ENCODE data around the gene TULP4. TPM values are rescaled to one million over a fixed set of nuclear protein-coding genes. Genes with fewer than 3 reads are reported as not detected.
"Not testable (repeated sequence)": the region's sequence is repeated elsewhere in the genome, so short reads cannot be mapped to it uniquely, and the experiment has no call there.

The TULP4 gene
- total RNA-seq, 1 experiment from 2014 or later, result 27.8 TPM

DNA sequence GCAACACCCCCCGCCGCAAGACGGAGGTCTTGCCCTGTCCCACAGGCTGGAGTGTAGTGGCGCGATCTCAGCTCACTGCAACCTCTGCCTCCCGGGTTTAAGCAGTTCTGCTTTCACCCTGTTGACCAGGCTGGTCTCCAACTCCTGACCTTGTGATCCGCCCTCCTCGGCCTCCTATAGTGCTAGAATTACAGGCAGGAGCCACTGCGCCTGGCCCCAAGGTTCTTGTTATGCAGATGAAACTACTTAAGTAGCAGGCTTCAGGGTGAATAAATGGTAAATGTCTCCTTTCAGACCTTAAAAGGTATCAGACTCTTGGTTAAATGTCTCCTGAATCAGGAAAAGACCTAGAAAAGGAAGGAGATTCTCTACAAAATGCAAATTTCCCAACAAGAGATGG lies 152.2 kb downstream of the TULP4 start:
- no peak for DNase-seq (ENCODE audit: low read depth)

- no peak for DNase-seq (ENCODE audit: low read depth)
Measured at GRCh38 chr6:158465257-158465656, 153.0 kb downstream of the TULP4 start.

DNA sequence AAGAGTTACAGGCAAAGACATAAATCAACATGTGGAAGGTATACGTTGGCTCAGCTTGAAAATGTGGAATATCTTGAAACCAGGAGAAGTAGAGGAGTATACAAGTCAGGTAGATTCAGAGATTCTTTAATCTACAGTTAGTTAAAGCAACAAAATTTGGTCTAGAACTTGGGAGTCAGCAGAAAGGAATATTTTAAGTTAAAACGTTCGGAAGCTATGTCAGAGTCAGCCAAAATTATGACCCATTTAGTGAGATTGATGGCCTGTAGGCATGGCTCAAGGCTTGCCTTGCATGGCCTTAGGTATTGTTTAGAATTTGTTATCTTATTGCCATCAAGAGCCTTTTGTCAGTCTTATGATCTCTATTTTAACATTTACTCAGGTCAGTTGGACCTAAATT lies 153.5 kb downstream of the TULP4 start:
- no peak for DNase-seq (ENCODE audit: low read depth)

DNA sequence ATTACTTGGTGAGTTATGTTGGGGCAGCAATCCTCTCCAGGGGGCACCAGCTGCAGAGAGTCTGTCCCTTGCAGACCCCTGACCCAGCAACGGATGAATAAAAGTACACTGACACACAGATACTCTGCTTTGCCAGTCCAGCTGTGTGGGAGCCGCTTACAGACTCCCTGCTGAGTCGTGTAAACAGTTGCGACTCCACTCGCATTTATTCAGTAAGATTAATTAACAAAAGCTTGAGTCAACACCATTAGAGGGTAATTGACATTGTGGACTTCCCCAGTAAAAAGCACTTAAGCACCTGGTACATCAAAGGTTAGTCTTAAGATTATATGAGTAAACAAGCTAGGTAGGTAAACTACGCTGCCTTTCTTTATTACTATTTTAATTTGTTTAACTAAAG lies 155.7 kb downstream of the TULP4 start:
- DNase-seq (ENCODE audit: low read depth), result no peak

DNA sequence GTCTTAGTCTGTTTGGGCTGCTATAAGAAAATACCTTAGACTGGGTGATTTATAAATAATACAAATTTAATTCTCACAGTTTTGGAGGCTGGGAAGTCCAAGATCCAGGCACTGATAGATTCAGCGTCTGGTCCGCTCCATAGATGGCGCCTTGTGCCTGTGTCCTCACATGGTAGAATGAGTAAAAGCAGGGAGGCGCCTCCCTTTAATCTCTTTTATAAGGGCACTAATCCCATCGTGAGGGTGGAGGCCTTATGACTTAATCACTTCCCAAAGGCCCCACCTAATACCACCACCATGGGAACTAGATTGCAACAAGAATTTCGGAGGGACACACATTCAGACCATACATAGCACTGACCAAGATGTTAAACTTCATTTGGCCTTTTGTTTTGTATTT lies 156.4 kb downstream of the TULP4 start:
- peak; percentile 42 for DNase-seq (ENCODE audit: low read depth)

GRCh38 chr6:158470023-158470422 lies 157.8 kb downstream of the TULP4 start:
- DNase-seq (ENCODE audit: low read depth), result not testable (repeated sequence)

- no peak for DNase-seq (ENCODE audit: low read depth)
Measured at GRCh38 chr6:158471339-158471738, 159.1 kb downstream of the TULP4 start.

GRCh38 chr6:158472447-158472846 lies 160.2 kb downstream of the TULP4 start:
- DNase-seq (ENCODE audit: low read depth), result no peak

DNA sequence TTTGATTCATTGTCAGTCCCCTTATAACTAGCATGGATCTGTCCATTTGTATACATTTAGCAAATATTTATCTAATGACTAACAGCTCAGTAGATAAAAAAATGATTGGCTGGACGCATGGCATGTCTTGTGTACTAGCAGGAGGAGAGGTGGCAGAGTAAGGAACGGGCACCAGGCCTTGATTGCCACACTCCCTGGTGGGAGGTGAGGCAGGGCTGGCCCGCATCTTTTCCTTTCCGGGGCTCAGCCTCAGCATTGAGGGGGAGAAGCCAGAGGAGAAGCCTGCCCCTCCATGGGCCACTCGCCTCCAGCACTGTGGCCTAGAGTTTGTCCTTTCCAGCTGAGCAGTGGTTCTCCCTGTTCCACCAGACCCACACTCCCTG lies 162.7 kb downstream of the TULP4 start:
- peak; percentile 53 for DNase-seq (ENCODE audit: low read depth)

DNA sequence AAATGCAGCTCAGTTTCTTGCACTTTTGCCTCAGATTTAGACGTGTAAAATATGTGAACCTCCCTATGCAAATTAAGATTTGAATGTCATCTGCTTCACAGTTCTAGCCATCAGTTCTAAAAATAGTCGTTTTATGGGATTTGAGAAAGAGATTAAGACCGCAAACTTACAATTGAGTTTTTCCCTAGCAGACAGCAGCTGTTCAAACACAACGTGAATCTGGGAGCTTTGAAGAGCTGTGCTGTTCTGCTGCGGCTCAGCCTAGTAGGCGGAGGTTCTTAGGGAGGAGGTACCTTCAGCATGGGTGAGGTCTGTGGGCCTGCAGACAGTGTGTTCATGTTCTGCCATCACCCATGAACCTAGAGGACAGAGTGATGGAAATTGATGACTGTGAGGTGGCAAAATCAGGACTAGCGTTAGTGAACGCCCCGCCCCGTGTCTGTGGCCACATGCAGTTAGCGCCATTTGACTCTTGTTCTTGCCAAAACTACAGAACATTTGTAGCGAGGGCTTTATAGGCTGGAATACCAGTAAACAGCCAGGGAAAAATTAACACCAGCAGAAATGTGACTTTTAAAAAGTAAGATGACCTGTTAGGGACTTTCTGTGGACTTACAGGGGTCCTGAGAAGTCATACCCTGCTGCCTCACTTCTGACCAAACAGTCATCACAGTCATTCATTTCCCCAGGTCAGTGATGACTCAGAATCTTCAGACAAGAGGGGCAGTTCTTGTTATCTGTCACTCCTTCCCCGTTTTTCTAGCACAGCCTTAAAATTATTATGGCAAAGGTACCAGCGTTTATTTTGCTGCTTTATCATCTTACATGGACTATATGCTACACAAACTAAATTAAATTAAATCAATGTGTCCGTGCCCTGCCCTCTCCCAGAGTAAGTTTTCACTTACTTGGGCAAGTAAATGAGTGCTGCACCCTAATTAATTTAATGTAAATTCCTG lies 163.4 kb downstream of the TULP4 start:
- DNase-seq (ENCODE audit: low read depth), result peak; percentile 76

DNA sequence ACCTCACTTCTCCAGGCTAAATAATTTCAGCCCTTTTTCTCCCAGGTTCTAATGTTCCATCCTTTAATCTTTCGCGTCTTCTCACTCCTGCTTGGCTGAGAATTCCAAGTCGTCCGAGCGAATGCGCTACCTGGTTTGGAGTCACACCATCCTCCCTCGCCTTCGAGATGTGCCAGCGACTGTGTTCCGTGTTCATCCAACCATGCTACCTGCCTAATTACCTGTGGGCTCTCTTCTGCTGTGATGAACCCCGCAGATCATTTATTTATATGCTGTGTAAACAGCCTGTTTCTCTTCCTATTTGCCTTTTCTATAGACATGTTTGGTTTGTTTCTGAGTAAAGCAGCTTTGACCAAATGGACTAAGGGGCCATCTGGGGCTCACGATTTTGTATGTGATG lies 164.1 kb downstream of the TULP4 start:
- DNase-seq (ENCODE audit: low read depth), result no peak

- not testable (repeated sequence) for DNase-seq (ENCODE audit: low read depth)
Measured at GRCh38 chr6:158477722-158478121, 165.5 kb downstream of the TULP4 start.

DNA sequence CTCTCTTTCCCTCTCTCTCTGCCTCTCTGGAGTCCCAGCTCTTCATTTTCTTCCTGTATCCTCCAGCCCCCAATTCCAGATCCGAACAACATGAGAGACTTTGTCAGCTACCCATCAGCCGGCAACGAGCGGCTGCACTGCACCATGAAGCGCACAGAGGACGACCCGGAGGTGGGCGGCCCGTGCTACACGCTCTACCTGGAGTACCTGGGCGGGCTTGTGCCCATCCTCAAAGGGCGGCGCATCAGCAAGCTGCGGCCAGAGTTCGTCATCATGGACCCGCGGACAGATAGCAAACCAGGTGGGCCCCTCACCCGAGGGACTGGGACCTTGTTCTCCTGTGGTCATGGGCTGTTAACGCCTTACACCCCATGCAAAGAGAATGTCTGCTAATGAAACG lies 168.7 kb downstream of the TULP4 start:
- DNase-seq (ENCODE audit: low read depth), result no peak

- DNase-seq (ENCODE audit: low read depth), result peak; percentile 96
Measured at GRCh38 chr6:158481690-158482473, 169.6 kb downstream of the TULP4 start.

DNA sequence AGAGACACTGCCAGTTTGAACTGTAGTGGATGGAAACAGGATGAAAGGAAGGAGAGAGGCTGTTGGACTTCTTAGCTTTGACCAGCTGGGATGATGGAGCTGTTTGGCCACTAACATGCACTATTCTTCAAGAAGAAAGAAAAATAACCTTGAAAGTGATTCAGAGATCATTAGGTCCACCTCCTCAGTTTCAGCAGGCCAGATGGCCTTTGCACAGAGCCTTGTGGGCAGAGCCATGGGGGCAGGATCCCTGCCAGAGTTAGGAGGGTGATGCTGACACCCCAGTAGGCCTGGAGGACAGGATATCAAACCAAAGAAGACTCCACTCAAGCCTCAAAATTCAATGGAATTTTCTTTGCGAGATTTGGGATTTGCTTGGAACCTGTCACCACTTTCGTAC lies 173.2 kb downstream of the TULP4 start:
- DNase-seq (ENCODE audit: low read depth), result no peak

DNA sequence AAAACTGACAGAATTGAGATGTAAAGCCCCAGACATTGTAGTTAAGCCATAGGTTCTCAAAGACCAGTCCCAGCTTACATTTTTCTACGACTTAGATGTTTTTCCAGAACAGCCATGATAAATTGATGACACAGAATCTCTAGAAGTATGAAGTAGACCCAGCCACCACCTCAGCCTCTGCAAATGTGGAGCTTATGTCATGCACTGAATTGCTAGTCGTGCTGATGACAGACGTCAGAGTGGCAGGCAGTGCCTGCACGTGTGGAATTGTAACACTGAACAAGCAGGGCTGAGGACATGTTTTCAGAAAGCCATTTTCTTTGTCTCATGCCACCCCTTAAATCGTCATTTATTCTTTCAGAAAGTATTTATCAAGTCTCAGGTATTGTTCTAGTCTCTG lies 175.2 kb downstream of the TULP4 start:
- DNase-seq (ENCODE audit: low read depth), result peak; percentile 13

DNA sequence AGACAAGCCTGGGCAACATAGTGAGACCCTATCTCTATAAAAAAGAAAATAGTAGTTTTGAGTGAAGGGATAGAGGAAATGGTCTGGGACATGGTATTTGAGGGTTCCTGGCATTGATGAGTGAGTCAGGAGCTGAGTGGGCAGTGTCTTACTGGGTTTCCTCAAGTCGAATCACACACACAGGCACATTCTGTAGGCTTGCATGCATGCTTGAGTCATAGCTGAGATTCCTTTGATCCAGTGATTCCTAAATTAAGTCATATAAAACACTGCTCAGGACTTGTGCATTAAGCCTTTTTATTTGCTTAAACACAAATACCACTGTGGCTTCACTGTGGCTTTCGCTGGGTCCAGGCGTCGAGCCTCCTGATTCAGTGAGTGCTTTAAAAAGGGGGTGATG lies 175.8 kb downstream of the TULP4 start:
- peak; percentile 97 for DNase-seq (ENCODE audit: low read depth)

DNA sequence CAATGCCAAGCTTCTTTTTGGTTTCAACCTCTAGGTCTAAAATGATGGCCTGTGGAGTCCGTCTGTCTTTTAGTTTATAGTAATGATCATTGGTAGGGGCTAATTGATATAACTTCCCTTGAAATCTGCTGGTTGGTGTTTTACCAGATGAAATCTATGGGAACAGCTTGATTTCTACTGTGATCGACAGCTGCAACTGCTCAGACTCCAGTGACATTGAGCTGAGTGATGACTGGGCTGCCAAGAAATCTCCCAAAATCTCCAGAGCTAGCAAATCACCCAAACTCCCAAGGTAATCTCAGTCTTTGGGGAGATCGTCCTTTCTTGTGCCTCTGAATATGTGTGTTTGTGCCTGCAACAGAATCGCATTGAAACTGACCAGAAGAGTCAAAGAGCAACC lies 177.2 kb downstream of the TULP4 start:
- DNase-seq (ENCODE audit: low read depth), result no peak

DNA sequence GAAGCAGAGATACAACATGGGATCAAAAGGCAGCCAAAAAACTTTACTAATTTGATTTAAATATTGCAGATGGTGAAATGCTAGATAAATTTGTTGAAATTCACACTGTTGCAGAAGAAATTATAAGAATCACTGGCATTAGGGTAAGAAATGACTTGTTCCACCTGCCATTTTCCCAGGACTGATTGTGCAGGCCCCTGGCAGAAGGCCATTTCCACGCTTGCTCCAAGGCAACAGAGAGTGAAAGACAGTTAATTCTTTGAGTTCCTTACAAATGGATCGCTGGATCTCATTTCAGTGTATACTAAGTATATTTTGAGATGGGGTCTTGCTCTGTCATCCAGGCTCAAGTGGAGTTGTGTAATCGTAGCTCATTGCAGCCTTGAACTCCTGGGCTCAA lies 180.6 kb downstream of the TULP4 start:
- no peak for DNase-seq (ENCODE audit: low read depth)

DNA sequence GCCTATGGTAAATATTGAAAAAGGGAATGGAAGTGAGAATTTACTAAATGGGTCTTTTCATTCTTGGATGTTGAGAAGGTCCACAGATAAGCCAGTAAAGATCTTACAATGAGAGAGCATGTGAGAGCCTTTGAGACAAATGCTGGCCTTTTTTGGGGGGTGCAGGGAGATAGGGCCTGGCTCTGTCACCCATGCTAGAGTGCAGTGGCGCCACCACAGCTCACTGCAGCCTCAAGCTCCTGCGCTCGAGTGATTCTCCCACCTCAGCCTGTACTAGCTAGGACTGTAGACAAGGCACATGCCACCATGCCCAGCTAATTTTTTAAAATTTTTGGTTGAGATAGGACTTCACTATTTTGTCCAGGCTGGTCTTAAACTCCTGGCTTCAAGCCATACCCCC lies 184.4 kb downstream of the TULP4 start:
- no peak for DNase-seq (ENCODE audit: low read depth)

- no peak for DNase-seq (ENCODE audit: low read depth)
Measured at GRCh38 chr6:158497620-158498019, 185.4 kb downstream of the TULP4 start.

GRCh38 chr6:158498362-158498761 lies 186.1 kb downstream of the TULP4 start:
- DNase-seq (ENCODE audit: low read depth), result no peak
